ENCODE data around the gene DRAM1. TPM values are rescaled to one million over a fixed set of nuclear protein-coding genes. Genes with fewer than 3 reads are reported as not detected.
A peak's percentile ranks its signal among the peaks of the same experiment; 100 is the strongest.

DRAM1 gene
- total and polyA plus RNA-seq, 2 experiments from 2014 or later = 0.06 to 0.56 TPM

GRCh38 chr12:101941306-101942249 is 64.2 kb downstream of the DRAM1 start:
- Histone ChIP-seq H3K4me3 (no peak overlapping the region), H3K36me3 (no peaks in the 10 kb centered on the region), H3K27ac (no peak overlapping the region), H3K9me3 (ENCODE audit: low read depth) (no peaks in the 10 kb centered on the region), H3K27me3 (no peaks in the 10 kb centered on the region), H3K4me1 (ENCODE audit: low read depth) (no peaks in the 10 kb centered on the region)
- TF ChIP-seq CTCF (IDR thresholded peaks at IDR 0.05; ENCODE audit: low read depth, low read length) = no peak
- no peak for DNase-seq (ENCODE audit: low read depth in 1 of 2, low spot score in 1 of 2)

- TF ChIP-seq CTCF (IDR thresholded peaks at IDR 0.05; ENCODE audit: low read depth, low read length) = no peak
- no peaks in the 10 kb centered on the region for H3K27me3 ChIP-seq
- H3K9me3 ChIP-seq (ENCODE audit: low read depth) = no peaks in the 10 kb centered on the region
- no peak for DNase-seq (ENCODE audit: low read depth in 1 of 2, low spot score in 1 of 2)
- H3K27ac ChIP-seq = no peak overlapping the region
- H3K4me3 ChIP-seq = no peak overlapping the region
- H3K4me1 ChIP-seq (ENCODE audit: low read depth) = no peaks in the 10 kb centered on the region
- no peaks in the 10 kb centered on the region for H3K36me3 ChIP-seq
Observed at GRCh38 chr12:101942250-101942605, 64.8 kb downstream of the DRAM1 start.

- peak in 1 of 2 donors; percentile 43 for DNase-seq (ENCODE audit: low read depth in 1 of 2, low spot score in 1 of 2)
- Histone ChIP-seq H3K27ac (no peak overlapping the region), H3K4me3 (no peak overlapping the region), H3K36me3 (no peaks in the 10 kb centered on the region), H3K4me1 (ENCODE audit: low read depth) (no peaks in the 10 kb centered on the region), H3K9me3 (ENCODE audit: low read depth) (no peaks in the 10 kb centered on the region), H3K27me3 (no peaks in the 10 kb centered on the region)
- no peak for TF ChIP-seq CTCF (IDR thresholded peaks at IDR 0.05; ENCODE audit: low read depth, low read length)
Observed at GRCh38 chr12:101945369-101946232, 68.2 kb downstream of the DRAM1 start.

DNA sequence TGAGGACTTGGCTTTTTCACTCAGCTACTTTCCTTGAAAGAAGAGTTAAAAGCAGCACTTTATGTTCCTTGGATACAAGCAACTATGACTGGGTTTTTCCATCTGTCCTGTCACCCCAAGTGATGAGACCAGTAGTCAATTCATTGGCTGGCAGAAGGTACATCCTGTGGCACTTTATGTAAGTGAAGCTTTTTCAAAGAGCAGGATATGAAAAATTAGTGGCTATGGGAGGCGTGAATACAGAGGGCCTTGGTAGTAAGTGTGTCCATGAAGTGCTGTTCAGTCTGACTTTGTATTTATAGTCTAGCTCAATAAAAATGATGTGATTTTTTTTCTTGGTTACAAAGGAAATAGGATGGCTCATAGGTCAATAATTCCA is 68.8 kb downstream of the DRAM1 start:
- H3K4me3 ChIP-seq = no peak overlapping the region
- TF ChIP-seq CTCF (IDR thresholded peaks at IDR 0.05; ENCODE audit: low read depth, low read length) = no peak
- H3K36me3 ChIP-seq = no peaks in the 10 kb centered on the region
- no peaks in the 10 kb centered on the region for H3K9me3 ChIP-seq (ENCODE audit: low read depth)
- no peak overlapping the region for H3K27ac ChIP-seq
- no peaks in the 10 kb centered on the region for H3K27me3 ChIP-seq
- no peak for DNase-seq (ENCODE audit: low read depth in 1 of 2, low spot score in 1 of 2)
- no peaks in the 10 kb centered on the region for H3K4me1 ChIP-seq (ENCODE audit: low read depth)

GRCh38 chr12:101947316-101947715 is 69.9 kb downstream of the DRAM1 start:
- H3K4me1 ChIP-seq (ENCODE audit: low read depth) = no peaks in the 10 kb centered on the region

More at GRCh38 chr12:101947316-101947715, 69.9 kb downstream of the DRAM1 start:
- Histone ChIP-seq H3K27ac (no peak overlapping the region), H3K36me3 (no peaks in the 10 kb centered on the region), H3K9me3 (ENCODE audit: low read depth) (no peaks in the 10 kb centered on the region), H3K4me3 (no peak overlapping the region), H3K27me3 (no peaks in the 10 kb centered on the region)
- TF ChIP-seq CTCF (IDR thresholded peaks at IDR 0.05; ENCODE audit: low read depth, low read length) = no peak
- no peak for DNase-seq (ENCODE audit: low read depth in 1 of 2, low spot score in 1 of 2)

Measured in cardiac muscle cell (in vitro differentiated cells and primary cell).